ENCODE measurements around the gene IGSF21.
"Not testable (repeated sequence)": the region's sequence is repeated elsewhere in the genome, so short reads cannot be mapped to it uniquely, and the experiment has no call there.

Gene IGSF21

DNA sequence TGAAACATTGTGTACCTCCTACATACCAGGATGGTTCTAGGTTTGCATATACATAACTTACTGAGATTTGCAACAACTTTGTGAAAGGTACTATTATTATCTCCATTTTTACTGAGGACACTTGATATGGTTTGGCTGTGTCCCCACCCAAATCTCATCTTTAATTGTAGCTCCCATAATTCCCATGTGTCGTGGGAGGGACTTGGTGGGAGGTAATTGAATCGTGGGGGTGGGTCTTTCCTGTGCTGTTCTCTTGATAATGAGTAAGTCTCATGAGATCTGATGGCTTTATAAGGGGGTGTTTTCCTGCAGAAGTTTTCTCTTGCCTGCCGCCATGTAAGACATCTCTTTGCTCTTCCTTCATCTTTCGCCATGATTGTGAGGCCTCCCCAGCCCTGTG is 40.1 kb downstream of the IGSF21 start:
- no peak for DNase-seq

DNA sequence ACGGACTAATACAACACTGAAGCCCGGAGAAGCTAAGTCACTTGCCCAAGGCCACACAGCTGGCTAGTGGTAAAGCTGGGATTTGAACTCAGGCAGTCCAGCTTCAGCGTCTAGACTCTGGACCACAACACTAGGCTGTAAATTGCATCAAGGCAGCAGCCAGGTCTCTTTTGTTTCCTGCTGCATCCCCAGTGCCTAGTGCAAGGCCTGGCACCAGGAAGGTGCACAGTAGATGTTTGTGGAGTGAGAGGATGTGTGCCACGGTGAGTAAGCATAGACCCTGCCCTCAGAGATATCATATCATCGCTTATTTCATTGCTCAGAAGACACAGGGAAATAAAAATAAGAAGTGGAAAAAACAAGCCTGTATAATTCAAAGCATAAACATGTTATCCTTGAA is 40.9 kb downstream of the IGSF21 start:
- no peak for DNase-seq

DNA sequence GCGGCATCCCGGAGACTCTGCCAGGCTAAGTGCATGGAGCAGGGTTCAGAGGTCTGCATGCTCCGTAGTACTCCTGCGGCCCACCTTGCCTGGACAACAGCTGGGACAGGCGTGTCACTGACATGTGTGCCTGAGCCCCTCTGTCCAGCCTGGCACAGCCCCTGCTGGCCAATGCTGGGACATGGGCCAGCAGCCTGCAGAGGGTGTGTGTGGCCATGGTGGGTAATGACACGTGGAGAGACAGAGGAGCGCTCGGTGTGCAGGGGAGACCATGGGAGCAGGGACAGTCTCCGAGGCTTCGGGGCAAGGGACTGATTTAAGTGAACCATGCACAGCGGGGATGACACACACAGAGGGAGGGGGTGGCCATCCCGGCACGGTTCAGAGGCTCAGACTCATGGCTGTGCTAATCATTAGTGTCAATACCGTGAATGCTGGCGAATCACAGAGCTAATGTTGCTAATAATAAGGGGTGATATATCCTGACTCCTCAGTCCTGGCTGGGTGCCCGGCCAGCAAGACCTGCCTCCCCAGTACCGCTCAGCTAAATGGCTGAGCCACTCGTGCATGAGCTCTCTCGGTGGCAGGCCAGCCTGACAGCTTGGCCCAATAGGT is 41.5 kb downstream of the IGSF21 start:
- DNase-seq, result no peak

DNA sequence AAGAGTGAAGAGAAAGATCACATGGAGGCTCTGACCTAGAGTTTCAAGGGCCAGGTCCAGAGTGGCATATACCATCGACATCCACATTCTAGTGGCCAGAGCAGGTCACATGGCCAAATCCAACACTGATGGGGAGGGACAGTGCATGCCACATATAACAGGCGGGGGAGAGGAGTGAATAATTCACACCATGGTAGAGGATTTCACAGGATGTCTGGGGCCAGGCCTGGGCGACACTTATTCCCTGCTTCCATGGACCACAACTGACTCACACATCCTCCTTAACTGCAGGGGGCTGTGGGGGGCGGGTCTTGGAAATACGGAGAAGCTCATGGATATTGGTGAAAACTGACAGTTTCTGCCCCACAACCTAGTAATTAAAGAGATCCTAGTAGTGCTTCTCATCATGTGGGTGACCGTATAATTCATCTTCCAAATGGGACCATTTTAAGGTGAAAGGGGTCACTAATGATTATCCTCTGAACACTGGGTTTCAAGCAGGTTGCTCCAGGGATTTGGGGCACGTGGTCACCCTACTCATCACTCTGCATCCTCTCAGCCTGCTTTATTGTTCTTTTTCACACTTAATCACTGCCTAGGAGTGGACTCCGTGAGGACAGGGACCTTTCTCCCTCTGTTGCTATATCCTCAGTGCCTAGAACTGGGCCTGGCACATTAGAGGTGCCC is 44.0 kb downstream of the IGSF21 start:
- no peak for DNase-seq

DNA sequence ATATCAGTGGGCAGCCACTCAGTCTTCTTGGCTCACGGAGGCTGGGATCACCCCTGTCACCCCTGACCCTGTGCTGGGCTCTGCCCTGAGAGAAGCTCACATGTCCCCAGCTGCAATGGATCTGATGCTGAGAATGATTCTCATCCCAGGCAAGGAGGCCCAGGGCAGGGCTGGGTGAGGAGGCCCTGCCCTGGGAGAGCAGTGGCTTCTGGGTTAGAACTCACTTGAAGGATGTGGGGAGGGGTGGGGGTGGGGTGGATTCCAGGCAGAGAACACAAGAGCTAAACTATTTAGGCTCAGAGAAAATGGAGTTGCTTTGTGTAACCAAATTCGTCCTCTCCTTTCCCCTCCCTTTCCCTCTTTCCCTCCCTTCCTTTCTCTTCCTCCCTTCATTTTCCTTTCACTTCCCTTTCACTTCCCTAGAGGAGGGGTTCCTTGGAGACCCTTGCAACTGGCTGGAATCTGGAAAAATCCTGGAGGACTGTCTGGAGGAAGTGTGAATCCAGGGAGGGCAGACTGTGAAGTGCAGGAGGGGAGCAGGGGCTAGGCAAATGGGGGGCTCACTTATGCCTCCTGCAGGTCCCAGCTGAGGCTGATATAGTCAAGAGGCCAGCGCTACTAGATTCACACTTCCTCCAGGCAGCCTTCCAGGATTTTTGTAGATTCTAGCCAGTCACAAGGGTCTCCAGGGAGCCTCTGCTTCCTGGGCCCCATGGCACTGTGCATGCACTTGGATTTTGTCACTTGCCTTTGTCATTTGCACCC is 47.0 kb downstream of the IGSF21 start:
- no peak for DNase-seq

DNA sequence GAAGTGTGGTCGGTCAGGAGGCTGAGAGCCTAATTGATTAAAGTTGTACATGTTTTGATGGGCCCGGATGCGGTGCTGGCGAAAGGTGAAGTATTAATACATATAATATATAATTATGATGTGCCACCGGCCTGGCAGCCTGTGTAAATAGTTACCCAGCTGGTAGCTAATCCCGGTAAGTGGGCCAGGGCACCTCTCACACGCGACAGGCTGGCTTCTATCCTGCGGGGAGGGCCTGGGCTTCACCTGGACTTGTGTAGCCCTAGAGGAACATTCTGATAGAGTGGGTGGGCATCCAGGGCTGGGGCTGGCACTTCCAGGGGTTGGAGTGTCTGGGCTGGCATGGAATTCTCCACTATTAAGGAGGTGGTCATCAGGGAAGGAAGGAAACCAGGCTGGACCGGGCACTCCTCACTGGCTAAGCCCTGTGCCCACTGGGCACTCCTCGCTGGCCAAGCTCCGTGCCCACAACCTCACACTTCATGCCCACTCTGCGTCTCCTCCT is 48.3 kb downstream of the IGSF21 start:
- DNase-seq, result no peak

DNA sequence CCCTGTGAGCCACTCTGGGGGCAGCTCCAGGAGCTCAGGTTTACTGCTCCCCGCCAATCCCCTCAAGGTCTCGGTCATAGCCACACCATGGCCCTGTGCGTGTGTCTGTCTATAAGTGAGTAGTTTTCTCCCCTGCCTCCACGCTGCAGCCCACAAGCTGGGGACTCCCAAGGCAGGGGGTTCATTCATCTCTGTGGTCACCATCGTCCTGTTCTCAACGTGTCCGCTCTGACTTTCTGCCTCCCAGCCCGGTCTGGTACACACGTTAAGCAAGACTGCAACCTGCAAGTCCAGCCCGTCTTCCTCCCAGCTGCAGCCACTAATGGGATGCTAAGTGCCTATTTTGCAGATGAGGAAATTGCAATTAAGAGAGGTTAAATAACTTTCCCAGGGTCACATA is 49.8 kb downstream of the IGSF21 start:
- DNase-seq, result no peak

DNA sequence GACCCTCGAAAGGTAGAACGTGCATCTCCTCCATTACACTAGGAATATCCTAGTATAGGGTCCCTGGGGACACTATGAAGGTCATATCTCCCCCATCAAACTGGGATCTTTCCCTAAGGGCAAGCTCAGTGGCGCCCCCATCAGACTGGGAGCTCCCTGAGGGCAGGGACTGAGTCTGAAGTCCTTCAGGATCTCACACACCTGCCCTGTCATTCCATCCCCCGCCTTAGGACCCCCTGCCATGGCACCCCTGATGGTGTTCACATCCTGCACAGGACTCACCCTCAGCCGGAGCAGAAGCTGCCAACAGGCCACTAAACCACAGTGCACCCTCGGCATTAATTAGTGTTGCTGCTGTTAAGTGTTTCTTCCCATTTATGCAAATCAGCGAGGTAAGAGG is 50.4 kb downstream of the IGSF21 start:
- no peak for DNase-seq

DNA sequence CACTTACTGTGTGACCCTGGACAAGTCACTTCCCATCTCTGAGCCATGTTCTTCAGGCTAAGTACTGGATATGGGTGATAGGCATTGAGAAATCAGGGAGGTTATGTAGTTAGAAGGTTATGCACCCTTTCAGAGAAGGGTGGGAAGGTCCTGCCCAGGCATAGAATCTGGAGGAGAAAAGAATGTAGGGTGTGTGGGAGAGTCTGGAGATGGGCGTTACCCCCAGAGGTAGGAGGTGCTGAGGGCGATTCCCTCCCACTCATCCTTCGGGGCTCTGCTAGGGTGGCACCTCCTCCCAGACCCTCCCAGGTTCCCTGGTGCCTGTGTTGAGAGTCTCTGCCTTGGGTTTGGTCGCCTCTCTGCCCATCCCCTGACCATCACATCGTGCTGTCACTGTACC is 51.1 kb downstream of the IGSF21 start:
- no peak for DNase-seq

DNA sequence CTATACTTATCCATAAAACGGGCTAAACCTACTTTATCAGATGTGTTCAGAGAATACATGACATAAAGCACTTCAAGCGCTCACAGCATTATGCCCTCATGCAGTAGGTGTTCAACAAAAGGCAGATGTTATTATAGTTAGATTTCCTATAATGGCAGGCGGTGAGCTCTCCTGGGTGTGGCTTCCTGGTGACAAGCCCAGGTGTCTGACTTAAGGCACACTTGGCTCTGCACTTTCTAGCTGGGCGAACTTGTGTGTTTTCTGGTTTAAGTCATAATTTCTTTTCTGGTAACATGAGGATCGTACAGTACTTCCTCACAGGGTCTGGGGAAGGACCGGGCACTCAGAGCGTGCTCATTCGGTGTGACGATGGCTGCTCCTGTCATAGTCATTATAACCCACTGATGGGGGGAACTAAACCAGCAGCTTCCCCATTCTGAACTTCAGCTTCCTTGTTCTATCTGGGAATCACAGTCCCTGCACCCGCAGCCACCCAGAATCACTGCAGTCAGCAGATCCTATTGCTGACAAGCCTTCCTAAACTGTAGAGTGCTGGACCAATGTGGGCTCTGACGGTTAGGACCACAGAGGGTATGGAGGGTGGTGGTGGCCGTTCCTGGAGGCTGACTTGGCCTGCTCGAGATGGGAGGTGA is 52.8 kb downstream of the IGSF21 start:
- DNase-seq, result peak; percentile 38

DNA sequence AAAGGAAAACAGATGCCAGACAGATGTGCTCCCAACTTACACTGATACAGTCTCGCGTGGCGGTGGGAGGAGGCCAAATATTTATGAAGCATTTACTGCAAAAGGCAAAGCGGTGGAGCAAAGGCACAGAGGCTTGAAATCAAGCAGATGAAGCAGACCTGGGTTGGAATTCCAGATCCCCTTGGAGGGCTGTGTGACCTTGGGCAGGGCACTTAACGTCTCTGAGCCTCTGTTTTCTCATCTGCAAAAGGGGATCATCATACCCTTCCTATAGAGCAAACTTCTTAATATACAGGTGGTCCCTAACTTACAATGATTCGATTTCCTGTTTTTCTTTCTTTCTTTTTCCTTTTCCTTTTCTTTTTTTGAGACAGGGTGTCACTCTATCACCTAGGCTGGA is 54.1 kb downstream of the IGSF21 start:
- DNase-seq, result no peak

DNA sequence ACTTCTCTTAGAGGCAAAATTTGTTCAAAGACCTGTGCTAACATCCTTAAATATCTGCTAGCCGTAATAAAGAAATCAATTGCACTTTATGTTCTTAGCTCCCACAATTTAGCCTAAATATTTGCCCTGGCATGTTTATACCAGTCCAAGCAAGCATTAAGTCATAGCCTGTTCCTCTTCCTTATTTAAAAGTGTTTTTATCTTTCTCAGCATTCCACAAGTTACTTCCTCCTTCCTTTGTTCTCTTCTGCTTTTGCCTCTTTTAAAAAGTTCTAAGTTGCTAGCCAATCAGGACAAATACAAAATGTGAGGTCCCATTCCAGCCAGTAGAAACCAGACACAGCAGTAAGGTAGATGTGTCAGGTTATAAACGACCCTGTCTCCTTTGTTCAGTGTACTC is 58.0 kb downstream of the IGSF21 start:
- not testable (repeated sequence) for DNase-seq

DNA sequence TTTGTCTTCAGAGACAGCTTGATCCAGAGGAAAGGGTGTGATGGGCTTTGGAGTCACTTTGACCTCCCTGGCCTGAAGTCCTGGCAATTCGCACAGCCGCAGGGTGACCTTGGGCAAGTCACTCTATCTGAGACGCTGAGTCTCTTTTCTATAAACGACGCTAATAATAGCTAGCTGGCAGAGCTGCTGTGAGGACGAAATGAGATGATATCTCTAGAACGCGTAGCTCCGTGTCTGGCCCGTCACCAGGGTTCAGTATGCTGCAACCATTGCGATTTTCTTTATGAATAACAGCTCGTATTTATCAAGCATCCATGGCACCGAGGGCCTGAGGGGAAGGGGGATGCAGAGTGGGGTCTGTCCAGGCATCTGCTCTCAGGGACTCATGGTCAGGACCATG is 58.7 kb downstream of the IGSF21 start:
- no peak for DNase-seq

DNA sequence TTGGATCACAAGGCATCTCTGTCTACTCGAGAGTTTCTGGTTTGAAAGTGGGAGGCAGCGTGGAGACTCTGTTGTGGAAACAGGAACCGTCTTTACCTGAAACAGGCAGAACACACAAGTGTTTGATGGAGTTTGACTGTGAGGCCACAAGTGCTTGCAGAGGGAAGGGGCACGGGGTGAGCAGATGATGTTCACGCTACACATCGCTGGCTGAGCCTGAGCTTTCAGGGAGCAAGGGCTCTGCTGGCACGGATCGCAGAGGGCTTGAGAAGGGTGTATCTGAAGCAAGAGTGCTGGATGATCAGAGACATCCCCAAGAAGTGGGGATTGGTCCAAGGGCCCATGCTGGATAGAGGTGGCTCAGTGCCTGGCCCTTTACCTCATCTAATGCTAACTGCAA is 59.3 kb downstream of the IGSF21 start:
- no peak for DNase-seq

DNA sequence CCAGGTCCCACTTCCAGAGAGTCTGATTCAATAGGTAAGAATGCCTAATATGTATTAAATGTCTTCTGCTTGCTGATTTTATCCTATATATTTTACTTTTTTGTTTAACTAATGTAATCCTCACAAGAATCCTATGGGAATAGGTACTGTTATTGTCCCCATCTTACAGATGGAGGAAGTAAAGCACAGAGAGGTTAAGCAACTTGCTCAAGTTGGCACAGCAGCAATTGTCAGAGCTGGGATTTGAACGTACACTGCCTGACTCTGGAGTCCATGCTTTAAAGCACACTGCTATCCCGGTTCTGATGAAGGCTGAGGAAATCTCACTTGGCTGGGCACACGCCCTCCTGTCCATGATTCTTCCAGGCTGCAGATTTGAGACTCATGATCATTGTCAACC is 62.8 kb downstream of the IGSF21 start:
- no peak for DNase-seq

DNA sequence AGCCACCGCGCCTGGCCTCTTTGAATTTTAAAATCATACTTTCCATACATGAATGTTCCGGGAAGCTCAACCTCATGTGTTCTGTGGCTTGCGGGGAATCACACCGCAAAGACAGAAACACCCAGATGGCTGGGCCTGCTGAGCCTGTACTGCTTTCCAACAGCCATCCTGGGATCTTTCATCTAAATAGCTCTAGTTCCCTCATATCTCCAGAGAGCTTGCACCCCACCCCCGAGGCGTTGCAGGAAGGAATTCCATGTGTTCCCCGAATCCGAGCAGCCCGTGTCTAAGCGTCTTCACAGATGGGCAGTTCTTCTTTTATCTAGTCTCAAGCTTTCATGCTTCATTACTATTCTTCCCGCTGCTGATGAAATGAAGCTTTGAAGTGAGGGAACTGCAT is 66.4 kb downstream of the IGSF21 start:
- no peak for DNase-seq

DNA sequence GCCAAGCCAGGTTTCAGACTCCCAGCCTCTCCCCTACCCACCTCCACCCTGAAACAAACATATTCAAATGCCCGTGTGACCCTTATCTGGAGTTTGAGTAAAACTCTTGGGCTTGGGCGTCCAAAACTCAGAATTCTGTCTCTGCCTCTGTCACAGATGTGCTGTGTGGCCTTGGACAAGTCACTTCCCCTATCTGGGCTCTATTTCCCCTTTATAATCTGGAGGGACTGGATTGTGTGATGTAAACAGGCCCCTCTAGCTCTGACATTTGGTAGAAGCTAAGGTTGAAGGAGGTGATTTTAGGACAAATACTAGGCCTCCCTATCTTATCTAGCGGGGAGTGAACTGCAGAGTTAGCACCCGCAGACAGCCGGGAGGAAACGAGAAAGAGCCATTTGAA is 67.5 kb downstream of the IGSF21 start:
- DNase-seq, result no peak

DNA sequence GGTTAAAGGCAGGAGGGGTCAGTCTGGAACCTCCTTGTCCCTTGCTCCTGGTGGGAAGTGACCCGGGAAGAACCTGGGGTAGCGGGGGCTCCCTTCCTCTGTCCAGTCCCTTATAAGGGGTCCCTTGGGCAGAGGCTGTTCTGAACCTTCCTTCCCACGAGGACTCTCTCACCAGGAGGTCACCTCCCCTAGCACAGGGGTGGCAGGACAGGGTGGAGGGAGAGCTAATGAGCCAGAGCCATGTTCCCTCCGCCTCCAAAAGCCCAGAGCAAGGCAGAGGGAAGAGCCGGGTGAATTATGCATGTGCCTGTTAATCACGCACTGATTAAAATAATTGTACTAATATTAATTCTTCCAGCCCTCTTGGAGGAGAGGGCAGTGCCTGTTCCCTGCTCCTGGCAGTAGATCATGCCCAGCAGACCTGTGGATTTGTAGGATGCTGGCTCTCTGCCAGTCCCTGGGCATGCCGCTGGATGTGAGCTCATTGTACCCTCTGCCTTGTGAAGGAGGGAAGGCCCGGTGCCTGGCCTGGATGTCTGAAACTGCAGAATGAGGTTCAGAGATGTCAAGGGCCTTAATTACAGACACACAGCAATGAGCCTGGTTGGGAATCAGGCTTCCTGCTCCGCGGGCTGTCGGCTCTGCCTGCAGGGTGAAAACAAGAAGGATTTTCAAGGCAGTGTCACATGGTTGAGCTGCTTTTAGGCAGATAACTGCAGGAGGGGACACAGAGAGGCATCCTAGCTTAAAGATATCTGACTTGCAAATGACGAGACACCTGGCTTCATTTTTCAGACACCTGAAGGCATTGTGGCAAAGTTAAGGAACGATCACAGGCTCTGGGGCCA is 68.2 kb downstream of the IGSF21 start:
- no peak for DNase-seq

DNA sequence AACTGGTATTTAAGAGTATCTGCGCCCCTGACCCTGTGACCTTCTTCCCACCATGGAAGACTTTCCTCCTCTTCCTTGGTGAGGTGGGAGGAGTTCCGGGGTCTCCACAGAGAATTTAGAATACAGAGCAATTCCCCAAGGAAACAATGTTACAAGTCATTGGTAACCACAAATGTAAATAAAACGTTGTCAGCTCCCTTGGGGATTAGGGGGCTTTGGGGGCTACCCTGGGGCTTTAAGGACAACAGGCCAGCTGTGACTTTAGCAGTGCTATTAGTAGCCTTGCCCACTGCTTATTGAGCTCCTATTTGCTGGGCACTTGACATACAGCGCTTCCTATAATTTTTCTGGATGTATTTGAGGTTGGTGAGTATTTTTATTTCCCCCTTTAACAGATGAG is 69.0 kb downstream of the IGSF21 start:
- no peak for DNase-seq

DNA sequence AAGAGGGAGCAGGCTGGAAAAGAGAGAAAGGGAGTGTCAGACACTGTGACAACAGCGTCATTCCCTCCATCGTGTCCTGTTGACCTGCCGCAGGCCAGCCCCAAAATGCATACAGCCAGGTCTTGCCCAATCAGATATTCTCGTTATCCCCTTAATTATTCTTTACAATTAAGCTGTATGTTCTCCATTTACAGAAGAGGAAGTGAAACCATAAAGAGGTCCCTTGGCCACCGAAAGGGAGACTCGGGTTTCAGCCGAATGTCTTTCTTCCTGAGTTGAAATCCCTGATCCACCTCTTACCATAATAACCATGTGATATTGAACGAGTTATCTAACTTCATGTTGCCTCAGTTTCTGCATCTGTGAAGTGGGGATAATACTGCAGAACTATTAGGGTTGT is 70.5 kb downstream of the IGSF21 start:
- DNase-seq, result no peak

DNA sequence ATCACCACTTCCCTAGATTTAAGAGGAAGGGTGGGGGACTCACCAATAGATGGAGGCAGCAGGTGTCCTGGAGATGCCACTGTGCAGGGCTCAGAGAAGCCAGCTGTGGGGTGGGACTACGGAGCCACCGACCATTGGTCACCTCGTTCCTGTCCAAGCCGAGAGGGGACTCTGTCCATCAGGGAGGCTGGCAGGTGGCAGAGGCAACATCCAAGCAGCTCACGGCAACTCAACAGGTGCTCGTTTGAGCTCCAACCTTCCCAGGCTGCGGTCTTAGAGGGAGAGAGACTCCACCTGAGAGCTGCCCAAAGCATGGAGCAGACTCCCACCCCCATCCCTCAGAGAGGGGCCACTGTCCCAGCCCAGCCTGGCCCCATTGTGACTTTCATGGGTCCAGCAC is 71.4 kb downstream of the IGSF21 start:
- DNase-seq, result no peak

DNA sequence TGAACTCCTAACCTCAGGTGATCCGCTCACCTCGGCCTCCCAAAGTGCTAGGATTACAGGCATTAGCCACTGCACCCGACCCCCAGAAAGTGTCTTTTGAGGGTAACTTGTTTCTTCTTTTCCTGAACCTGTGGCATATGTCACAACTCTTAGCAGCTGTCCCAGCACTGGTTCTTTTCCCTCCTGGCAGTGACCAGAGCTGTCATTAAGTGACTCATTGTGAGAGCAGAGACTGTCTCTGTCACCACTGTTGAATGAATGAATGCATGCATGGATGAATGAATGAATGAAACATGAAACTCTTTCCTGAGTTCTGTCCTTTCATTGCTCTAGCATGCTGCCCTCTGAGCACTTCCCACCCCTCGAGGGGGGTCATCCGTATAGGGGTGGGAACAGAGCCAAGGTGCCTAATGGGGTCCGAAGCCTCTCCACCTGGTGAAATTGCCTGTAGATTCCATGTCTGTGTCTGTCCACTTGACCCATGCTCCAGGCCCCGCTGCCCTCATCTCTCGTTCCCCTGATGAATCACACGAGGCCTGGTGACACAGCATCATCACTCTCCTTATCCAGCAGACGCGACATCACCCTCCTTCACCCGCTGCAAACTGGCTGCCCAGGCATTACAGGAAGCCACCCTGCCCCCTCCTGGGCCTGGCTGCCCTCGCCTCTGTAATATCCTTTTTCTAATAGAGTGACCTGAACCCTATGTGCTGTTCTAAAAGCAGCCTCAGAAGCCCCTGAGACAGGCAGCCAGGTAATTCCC is 75.0 kb downstream of the IGSF21 start:
- no peak for DNase-seq

Data from femur (tissue), 1 donor.